ENCODE measurements around the gene ZFR2. TPM values are rescaled to one million over a fixed set of nuclear protein-coding genes. Genes with fewer than 3 reads are reported as not detected.
"Not testable (repeated sequence)": the region's sequence is repeated elsewhere in the genome, so short reads cannot be mapped to it uniquely, and the experiment has no call there.

ZFR2 gene
- total RNA-seq, 2 donors from 2014 or later: 0.67 to 1.4 TPM

GRCh38 chr19:3769494-3769893 lies 99.3 kb downstream of the ZFR2 start:
- no peaks in the 10 kb centered on the region for H3K27me3 Mint-ChIP-seq
- no peaks in the 10 kb centered on the region for H3K36me3 Mint-ChIP-seq
- peaks cover 9 to 13% of the 10 kb centered on the region in 2 donors for H3K4me1 Mint-ChIP-seq (ENCODE audit: low read depth in 2 of 2)
- no peak for ATAC-seq
- H3K27ac Mint-ChIP-seq: no peak overlapping the region
- no peaks in the 10 kb centered on the region for H3K9me3 Mint-ChIP-seq
- H3K4me3 Mint-ChIP-seq: no peak overlapping the region
- no peak for DNase-seq (ENCODE audit: low spot score)

DNA sequence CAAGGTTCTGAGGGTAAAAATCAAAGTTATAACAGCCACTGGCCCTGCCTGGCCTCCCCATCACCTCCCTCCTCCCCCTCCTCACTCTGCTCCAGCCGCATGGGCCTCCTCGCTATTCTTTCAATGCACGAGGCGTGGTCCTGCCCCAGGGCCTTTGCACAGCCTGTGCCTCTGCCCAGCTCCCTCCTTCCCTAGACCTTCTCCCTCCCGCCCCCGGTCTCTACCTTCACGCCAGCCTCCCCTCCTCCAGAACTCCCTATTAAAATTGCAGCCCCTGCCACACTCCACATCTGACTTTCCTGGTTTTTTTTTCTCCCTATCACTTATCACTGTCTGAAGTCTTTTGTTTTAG lies 100.1 kb downstream of the ZFR2 start:
- no peaks in the 10 kb centered on the region for H3K27me3 Mint-ChIP-seq
- peaks cover 9 to 13% of the 10 kb centered on the region in 2 donors for H3K4me1 Mint-ChIP-seq (ENCODE audit: low read depth in 2 of 2)
- no peaks in the 10 kb centered on the region for H3K9me3 Mint-ChIP-seq
- DNase-seq (ENCODE audit: low spot score): no peak
- no peak overlapping the region for H3K4me3 Mint-ChIP-seq
- H3K27ac Mint-ChIP-seq: peak overlapping the region in 1 of 2 donors; percentile 62
- H3K36me3 Mint-ChIP-seq: no peaks in the 10 kb centered on the region
- peak in 1 of 2 donors; percentile 4 for ATAC-seq

- DNase-seq (ENCODE audit: low spot score) (no peak), ATAC-seq (no peak)
- H3K27ac Mint-ChIP-seq: no peak overlapping the region
- H3K9me3 Mint-ChIP-seq: no peaks in the 10 kb centered on the region
- no peaks in the 10 kb centered on the region for H3K36me3 Mint-ChIP-seq
- H3K4me1 Mint-ChIP-seq (ENCODE audit: low read depth in 2 of 2): peaks cover 10 to 13% of the 10 kb centered on the region in 2 donors
- no peak overlapping the region for H3K4me3 Mint-ChIP-seq
- no peaks in the 10 kb centered on the region for H3K27me3 Mint-ChIP-seq
These were observed 100.7 kb downstream of the ZFR2 start for GRCh38 chr19:3768015-3768747.

DNA sequence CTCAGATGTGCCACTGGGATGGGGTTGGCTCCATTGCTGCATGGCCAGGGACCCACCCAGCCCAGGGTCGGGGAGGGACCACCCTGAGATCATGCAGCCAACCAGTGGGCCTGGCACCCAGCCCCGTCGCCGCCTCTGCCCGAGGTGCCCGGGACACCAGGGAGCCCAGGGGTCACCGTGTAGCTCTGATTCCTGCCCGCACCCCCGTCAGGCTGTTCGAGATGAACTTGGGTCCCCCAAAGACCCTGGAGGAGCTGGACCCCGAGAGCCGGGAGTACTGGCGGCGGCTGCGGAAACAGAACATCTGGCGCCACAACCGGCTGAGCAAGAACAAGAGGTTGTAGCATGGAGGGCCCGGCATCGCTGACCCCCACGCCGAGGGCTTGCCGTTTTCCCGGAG lies 101.8 kb downstream of the ZFR2 start:
- Mint-ChIP-seq H3K9me3 (no peaks in the 10 kb centered on the region), H3K36me3 (no peaks in the 10 kb centered on the region), H3K27me3 (no peaks in the 10 kb centered on the region), H3K4me3 (peak overlapping the region; percentile 78), H3K4me1 (ENCODE audit: low read depth in 2 of 2) (peaks cover 18 to 20% of the 10 kb centered on the region in 2 donors), H3K27ac (peak overlapping the region; percentile 92)
- ATAC-seq (no peak), DNase-seq (ENCODE audit: low spot score) (no peak)

DNA sequence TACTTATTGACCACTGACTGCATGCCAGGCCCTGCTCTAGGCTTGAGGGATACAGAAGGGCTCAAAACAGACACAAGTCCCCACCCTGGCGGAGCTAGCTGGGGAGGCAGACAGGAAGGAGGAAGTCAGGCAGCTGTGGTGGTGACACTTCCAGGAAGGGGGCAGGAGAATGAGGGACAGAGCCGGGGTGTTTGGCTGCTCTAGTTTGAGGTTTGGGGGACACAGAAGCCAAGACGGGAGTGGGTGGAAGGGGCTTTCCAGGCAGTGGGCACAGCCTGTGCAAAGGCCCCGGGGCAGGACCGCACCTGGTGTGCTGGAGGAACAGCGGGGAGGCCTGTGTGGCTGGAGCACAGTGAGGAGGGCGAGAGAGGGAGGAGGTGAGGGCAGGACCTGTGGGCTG lies 102.3 kb downstream of the ZFR2 start:
- no peaks in the 10 kb centered on the region for H3K36me3 Mint-ChIP-seq
- H3K4me3 Mint-ChIP-seq: peak overlapping the region; percentile 78

DNA sequence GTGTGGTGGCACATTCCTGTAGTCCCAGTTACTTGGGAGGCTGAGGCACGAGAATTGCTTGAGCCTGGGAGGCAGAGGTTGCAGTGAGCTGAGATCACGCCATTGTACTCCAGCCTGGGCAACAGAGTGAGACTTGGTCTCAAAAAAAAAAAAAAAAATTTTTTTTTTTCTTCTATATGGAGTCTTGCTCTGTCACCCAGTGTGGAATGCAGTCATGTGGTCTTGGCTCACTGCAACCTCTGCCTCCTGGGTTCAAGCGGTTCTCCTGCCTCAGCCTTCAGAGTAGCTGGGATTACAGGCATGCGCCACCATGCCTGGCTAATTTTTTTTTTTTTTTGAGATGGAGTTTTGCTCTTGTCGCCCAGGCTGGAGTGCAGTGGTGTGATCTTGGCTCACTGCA lies 103.1 kb downstream of the ZFR2 start:
- not testable (repeated sequence) for H3K27ac Mint-ChIP-seq; H3K9me3 Mint-ChIP-seq; ATAC-seq; H3K27me3 Mint-ChIP-seq; DNase-seq (ENCODE audit: low spot score); H3K4me3 Mint-ChIP-seq; H3K36me3 Mint-ChIP-seq
- peaks cover 29 to 31% of the 10 kb centered on the region in 2 donors for H3K4me1 Mint-ChIP-seq (ENCODE audit: low read depth in 2 of 2)

More for the DNA sequence above, 102.3 kb downstream of the ZFR2 start:
- DNase-seq (ENCODE audit: low spot score): no peak
- Mint-ChIP-seq H3K27me3 (no peaks in the 10 kb centered on the region), H3K27ac (peak overlapping the region; percentile 92), H3K4me1 (ENCODE audit: low read depth in 2 of 2) (peaks cover 23 to 25% of the 10 kb centered on the region in 2 donors), H3K9me3 (no peaks in the 10 kb centered on the region)
- no peak for ATAC-seq

DNA sequence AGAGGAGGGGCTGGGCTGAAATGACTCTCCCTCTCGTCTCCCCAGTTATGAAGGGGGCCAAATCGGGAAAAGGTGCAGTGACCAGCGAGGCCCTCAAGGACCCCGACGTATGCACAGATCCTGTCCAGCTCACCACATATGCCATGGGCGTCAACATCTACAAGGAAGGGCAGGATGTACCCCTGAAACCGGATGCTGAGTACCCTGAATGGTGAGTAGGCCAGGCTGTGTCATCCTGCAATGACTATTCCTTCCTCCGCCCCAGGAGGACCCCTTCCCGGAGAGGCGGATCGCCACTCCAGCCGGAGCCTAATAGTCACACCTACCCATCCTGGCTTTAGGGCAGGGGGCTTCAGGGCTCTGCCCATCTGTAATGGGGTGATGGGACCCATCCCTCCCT lies 103.7 kb downstream of the ZFR2 start:
- Mint-ChIP-seq H3K27me3 (no peaks in the 10 kb centered on the region), H3K27ac (no peak overlapping the region), H3K36me3 (no peaks in the 10 kb centered on the region), H3K4me1 (ENCODE audit: low read depth in 2 of 2) (peaks cover 29 to 31% of the 10 kb centered on the region in 2 donors), H3K9me3 (no peaks in the 10 kb centered on the region), H3K4me3 (no peak overlapping the region)
- ATAC-seq (no peak), DNase-seq (ENCODE audit: low spot score) (no peak)

- Mint-ChIP-seq H3K27me3 (no peaks in the 10 kb centered on the region), H3K36me3 (no peaks in the 10 kb centered on the region), H3K27ac (peak within 1 kb of the TSS; percentile 100), H3K9me3 (no peaks in the 10 kb centered on the region), H3K4me1 (ENCODE audit: low read depth in 2 of 2) (peaks cover 25 to 31% of the 10 kb centered on the region in 2 donors), H3K4me3 (peak within 1 kb of the TSS; percentile 94)
- peak; percentile 92 for ATAC-seq
- peak; percentile 100 for DNase-seq (ENCODE audit: low spot score)
These were observed 106.1 kb downstream of the ZFR2 start, which contains the start of gene MRPL54 for GRCh38 chr19:3762501-3763459. Gene MRPL54, plus strand, starts transcription at chr19:3762682. Its CDS starts 19 bp downstream, at chr19:3762701.

DNA sequence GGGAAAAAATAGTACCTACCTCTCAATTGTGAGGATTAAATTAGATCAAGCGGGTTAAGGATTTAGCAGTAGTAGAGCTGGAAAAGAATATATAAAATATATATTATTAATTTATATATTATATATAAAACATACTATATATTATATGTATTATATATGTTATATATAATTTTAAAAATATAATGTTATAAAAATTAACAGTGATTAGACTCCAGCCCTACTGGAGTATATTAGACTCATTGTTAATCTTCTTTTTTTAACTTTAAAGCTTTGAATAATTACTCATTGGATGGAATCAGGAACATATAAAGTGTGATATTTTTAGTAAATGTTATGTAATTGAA lies 106.7 kb downstream of the ZFR2 start:
- peak overlapping the region; percentile 94 for H3K4me3 Mint-ChIP-seq
- peak overlapping the region; percentile 100 for H3K27ac Mint-ChIP-seq
- no peak for DNase-seq (ENCODE audit: low spot score)
- H3K36me3 Mint-ChIP-seq: no peaks in the 10 kb centered on the region
- H3K4me1 Mint-ChIP-seq (ENCODE audit: low read depth in 2 of 2): peaks cover 25 to 31% of the 10 kb centered on the region in 2 donors
- no peaks in the 10 kb centered on the region for H3K27me3 Mint-ChIP-seq
- ATAC-seq: no peak
- H3K9me3 Mint-ChIP-seq: no peaks in the 10 kb centered on the region

GRCh38 chr19:3761382-3762129 lies 107.3 kb downstream of the ZFR2 start, which contains the start of gene APBA3:
Gene APBA3, minus strand, starts transcription at chr19:3761692. Its CDS starts 1,428 bp downstream, at chr19:3760264.
- peak within 1 kb of the TSS; percentile 100 for H3K27ac Mint-ChIP-seq
- ATAC-seq (peak; percentile 73 to 79), DNase-seq (ENCODE audit: low spot score) (peak; percentile 95)
- peaks cover 22 to 27% of the 10 kb centered on the region in 2 donors for H3K4me1 Mint-ChIP-seq (ENCODE audit: low read depth in 2 of 2)
- H3K9me3 Mint-ChIP-seq: no peaks in the 10 kb centered on the region
- H3K36me3 Mint-ChIP-seq: no peaks in the 10 kb centered on the region
- peak within 1 kb of the TSS; percentile 94 for H3K4me3 Mint-ChIP-seq
- no peaks in the 10 kb centered on the region for H3K27me3 Mint-ChIP-seq

DNA sequence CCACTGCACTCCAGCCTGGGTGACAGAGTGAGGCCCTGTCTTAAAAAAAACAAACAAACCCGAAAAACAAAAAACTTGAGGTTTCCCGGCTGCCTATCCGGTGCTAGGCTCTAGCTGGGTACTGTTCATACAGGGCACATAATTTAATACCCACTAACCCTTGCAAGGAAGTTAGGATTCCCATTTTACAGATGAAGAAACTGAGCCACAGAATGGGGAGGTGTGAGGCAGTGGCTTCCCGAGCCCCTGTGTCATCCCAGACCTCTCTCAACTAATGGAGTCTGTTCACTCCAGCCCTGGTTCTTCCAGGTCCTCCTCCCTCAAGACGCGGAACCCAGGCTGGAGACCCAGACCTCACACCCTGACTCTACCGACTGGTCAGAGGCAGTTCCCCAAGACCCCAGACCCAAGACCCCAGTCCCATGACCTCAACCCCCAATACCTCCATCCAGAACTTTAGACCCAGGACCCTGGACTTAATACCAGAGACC lies 107.9 kb downstream of the ZFR2 start:
- peak overlapping the region; percentile 100 for H3K27ac Mint-ChIP-seq
- peak overlapping the region; percentile 94 for H3K4me3 Mint-ChIP-seq
- no peaks in the 10 kb centered on the region for H3K9me3 Mint-ChIP-seq
- ATAC-seq (no peak), DNase-seq (ENCODE audit: low spot score) (no peak)
- H3K4me1 Mint-ChIP-seq (ENCODE audit: low read depth in 2 of 2): peaks cover 18 to 22% of the 10 kb centered on the region in 2 donors
- H3K27me3 Mint-ChIP-seq: no peaks in the 10 kb centered on the region
- H3K36me3 Mint-ChIP-seq: no peaks in the 10 kb centered on the region

DNA sequence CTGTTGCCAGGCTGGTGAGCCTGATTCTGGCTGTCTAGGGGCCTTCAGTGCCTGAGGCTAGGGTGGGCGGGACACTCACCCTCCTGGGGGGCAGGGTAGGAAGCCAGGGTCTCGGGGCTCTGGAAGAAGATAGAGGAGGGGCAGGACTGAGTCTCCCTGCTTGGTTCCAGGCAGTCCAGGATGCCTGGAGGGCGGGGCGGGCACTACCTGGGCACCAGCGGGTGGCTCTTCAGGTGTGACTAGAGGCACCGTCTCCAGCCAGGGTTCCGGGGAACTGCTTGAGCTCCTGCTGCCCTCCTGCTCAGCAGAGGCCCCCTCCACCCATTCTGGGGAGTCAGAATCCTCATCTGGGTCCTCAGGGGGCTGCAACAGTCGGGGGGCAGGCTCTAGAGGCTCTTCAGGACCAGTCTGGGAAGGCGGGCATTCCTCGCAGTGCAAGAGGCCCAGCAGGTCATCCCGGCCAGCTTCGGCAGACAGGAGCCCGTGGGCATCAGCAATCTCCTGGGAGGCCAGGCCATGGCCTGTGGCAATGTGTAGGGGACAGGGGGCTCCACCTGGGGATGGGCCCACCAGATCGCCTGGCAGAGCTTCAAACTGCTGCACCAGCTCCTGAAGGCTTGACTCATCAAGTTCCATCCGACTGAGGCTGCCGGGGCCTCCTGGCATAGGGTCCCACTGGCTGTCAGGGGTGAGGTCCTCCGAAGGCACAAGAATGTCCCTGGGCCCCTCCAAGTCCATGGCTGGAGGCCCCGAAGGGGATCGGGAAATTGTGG lies 109.2 kb downstream of the ZFR2 start:
- Mint-ChIP-seq H3K27me3 (no peaks in the 10 kb centered on the region), H3K27ac (no peak overlapping the region), H3K4me3 (peak overlapping the region; percentile 94), H3K36me3 (peaks cover 5% of the 10 kb centered on the region), H3K4me1 (ENCODE audit: low read depth in 2 of 2) (peaks cover 27 to 28% of the 10 kb centered on the region in 2 donors), H3K9me3 (no peaks in the 10 kb centered on the region)
- DNase-seq (ENCODE audit: low spot score) (no peak), ATAC-seq (no peak)

GRCh38 chr19:3758297-3758696 lies 110.5 kb downstream of the ZFR2 start:
- H3K27me3 Mint-ChIP-seq; H3K36me3 Mint-ChIP-seq; H3K27ac Mint-ChIP-seq; H3K4me3 Mint-ChIP-seq; DNase-seq (ENCODE audit: low spot score); H3K9me3 Mint-ChIP-seq; ATAC-seq: not testable (repeated sequence)
- H3K4me1 Mint-ChIP-seq (ENCODE audit: low read depth in 2 of 2): peaks cover 27% of the 10 kb centered on the region in 2 donors

Measured in natural killer cell treated with Interleukin-12 subunit alpha and Interleukin-12 subunit beta and Interleukin-15 and Interleukin-18, amount 100 ng/mL, for 72 hours (primary cell).